Small intestine (tissue), 7 donors: ENCODE results near the gene POLR3GL. TPM values are rescaled to one million over a fixed set of nuclear protein-coding genes. Genes with fewer than 3 reads are reported as not detected.

ENCODE experiments used
- DNase-seq, 2 donors: peaks; one replicate each; pipeline versions ENCODE4 v3.0.0 to v3.0.0-alpha.2; 2013
- FAIRE-seq: peaks from 2 replicates; lab custom pipeline; 2012; peaks lifted over from hg19 to GRCh38; lab: Jason Lieb, UNC
- H3K27ac ChIP-seq, 3 donors: one replicate each; pipeline ENCODE4 v1.5.1; 2013; ENCODE audit warnings: low read length in 2 of 3, mild to moderate bottlenecking in 2 of 3, control low read depth in 1 of 3, inconsistent platforms in 1 of 3, low read depth in 1 of 3, moderate library complexity in 1 of 3
- H3K27me3 ChIP-seq, 3 donors: one replicate each; pipeline ENCODE4 v1.6.1; 2013; ENCODE audit warnings: low read length in 3 of 3, inconsistent platforms in 1 of 3; ENCODE audit not compliant: control insufficient read depth in 3 of 3, insufficient read depth in 3 of 3
- H3K36me3 ChIP-seq, 3 donors: one replicate each; pipeline ENCODE4 v1.6.1; 2013; ENCODE audit warnings: low read length in 3 of 3, inconsistent platforms in 1 of 3, low read depth in 1 of 3, mild to moderate bottlenecking in 1 of 3, moderate library complexity in 1 of 3; ENCODE audit not compliant: control insufficient read depth in 3 of 3, insufficient read depth in 2 of 3
- H3K4me1 ChIP-seq, 3 donors: one replicate each; pipeline ENCODE4 v1.6.1; 2013; ENCODE audit warnings: low read length in 2 of 3, inconsistent platforms in 1 of 3, low read depth in 1 of 3, mild to moderate bottlenecking in 1 of 3, moderate library complexity in 1 of 3; ENCODE audit not compliant: control insufficient read depth in 3 of 3, insufficient read depth in 2 of 3
- H3K4me3 ChIP-seq, 3 donors: one replicate each; pipeline ENCODE4 v1.5.1; 2013; ENCODE audit warnings: low read length in 3 of 3, control low read depth in 1 of 3, inconsistent platforms in 1 of 3, low read depth in 1 of 3, mild to moderate bottlenecking in 1 of 3, moderate library complexity in 1 of 3
- H3K9me3 ChIP-seq, 2 donors: one replicate each; pipeline ENCODE4 v1.6.1; 2013; ENCODE audit warnings: low read depth in 1 of 2, low read length in 1 of 2; ENCODE audit not compliant: control insufficient read depth in 2 of 2, insufficient read depth in 1 of 2
- WGBS, 3 donors: extraction: QIAGEN DNeasy Blood & Tissue Kit; methylation state at CpG; one replicate each; pipeline ENCODE4 v1.1.7; 2013; 5-methylcytosine and 5-hydroxymethylcytosine counted together
- polyA plus RNA-seq, 4 donors: library from polyadenylated mRNA; stranded (reverse) in 3 of 4; unstranded in 1 of 4; fragments of 200-250 nt in 3 of 4; fragments of 120-200 nt in 1 of 4; gene quantifications; one replicate each; pipeline versions ENCODE4 v1.2.1 to v1.2.3, GENCODE V29; 2013
- donor health status: healthy with polysubstance abuse.
- donor health status: control.
- donor health status: control.
- donor health status: Bipolar disorder and iron deficiency.
- donor health status: healthy.

The POLR3GL gene
- polyA plus RNA-seq, 4 donors, result 28.2 to 37.3 (median 33.8) TPM

GRCh38 chr1:145960468-145961108 lies 3.9 kb upstream of the POLR3GL start:
- H3K4me3 ChIP-seq, result peak overlapping the region; percentile 38 to 65 (median 44)
- no peaks in the 10 kb centered on the region for H3K9me3 ChIP-seq
- H3K27ac ChIP-seq, result peak overlapping the region in 2 of 3 donors; percentile 70 to 83
- H3K27me3 ChIP-seq, result peaks cover 0 to 61% (median 0%) of the 10 kb centered on the region in 3 donors
- FAIRE-seq (no peak), DNase-seq (peak; percentile 46 to 76)
- WGBS, 3 donors, result 0 to 2% (median 0%) methylated on average over 39 to 44 of the region's 44 CpGs
- peaks cover 2 to 43% (median 10%) of the 10 kb centered on the region in 3 donors for H3K4me1 ChIP-seq
- no peaks in the 10 kb centered on the region for H3K36me3 ChIP-seq

DNA sequence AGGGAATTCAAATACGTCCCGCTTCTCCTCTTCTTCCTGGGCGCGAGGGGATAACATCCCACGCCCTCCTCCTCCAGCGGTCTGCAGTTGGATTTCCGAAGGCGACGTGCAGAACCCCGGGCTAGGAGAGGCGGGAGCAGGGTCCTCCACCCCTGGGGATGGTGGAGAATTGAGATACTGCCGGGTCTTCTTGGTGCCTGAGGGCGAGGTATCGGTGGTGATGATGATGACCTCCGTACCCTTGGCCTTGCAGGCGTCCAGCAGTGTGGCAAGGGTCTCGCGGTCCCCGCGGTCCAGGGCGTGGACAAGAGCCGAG lies 3.4 kb upstream of the POLR3GL start:
- Histone ChIP-seq H3K9me3 (no peaks in the 10 kb centered on the region), H3K4me3 (peak overlapping the region; percentile 38 to 65 (median 44)), H3K27me3 (peaks cover 0 to 58% (median 0%) of the 10 kb centered on the region in 3 donors), H3K36me3 (no peaks in the 10 kb centered on the region), H3K4me1 (peaks cover 2 to 43% (median 7%) of the 10 kb centered on the region in 3 donors), H3K27ac (peak overlapping the region in 2 of 3 donors; percentile 70 to 83)
- WGBS, 3 donors, result 0 to 2% (median 1%) methylated on average over 14 to 22 of the region's 22 CpGs
- no peak for FAIRE-seq
- no peak for DNase-seq

GRCh38 chr1:145961425-145962156 lies 2.9 kb upstream of the POLR3GL start:
- H3K27ac ChIP-seq, result peak overlapping the region in 1 of 3 donors; percentile 83
- H3K36me3 ChIP-seq, result no peaks in the 10 kb centered on the region
- FAIRE-seq (no peak), DNase-seq (peak in 1 of 2 donors; percentile 38)
- peaks cover 2 to 43% (median 7%) of the 10 kb centered on the region in 3 donors for H3K4me1 ChIP-seq
- WGBS, 3 donors, result 1% methylated on average over 48 to 57 of the region's 57 CpGs
- H3K27me3 ChIP-seq, result peaks cover 0 to 58% (median 0%) of the 10 kb centered on the region in 3 donors
- H3K4me3 ChIP-seq, result peak overlapping the region; percentile 38 to 65 (median 44)
- no peaks in the 10 kb centered on the region for H3K9me3 ChIP-seq

DNA sequence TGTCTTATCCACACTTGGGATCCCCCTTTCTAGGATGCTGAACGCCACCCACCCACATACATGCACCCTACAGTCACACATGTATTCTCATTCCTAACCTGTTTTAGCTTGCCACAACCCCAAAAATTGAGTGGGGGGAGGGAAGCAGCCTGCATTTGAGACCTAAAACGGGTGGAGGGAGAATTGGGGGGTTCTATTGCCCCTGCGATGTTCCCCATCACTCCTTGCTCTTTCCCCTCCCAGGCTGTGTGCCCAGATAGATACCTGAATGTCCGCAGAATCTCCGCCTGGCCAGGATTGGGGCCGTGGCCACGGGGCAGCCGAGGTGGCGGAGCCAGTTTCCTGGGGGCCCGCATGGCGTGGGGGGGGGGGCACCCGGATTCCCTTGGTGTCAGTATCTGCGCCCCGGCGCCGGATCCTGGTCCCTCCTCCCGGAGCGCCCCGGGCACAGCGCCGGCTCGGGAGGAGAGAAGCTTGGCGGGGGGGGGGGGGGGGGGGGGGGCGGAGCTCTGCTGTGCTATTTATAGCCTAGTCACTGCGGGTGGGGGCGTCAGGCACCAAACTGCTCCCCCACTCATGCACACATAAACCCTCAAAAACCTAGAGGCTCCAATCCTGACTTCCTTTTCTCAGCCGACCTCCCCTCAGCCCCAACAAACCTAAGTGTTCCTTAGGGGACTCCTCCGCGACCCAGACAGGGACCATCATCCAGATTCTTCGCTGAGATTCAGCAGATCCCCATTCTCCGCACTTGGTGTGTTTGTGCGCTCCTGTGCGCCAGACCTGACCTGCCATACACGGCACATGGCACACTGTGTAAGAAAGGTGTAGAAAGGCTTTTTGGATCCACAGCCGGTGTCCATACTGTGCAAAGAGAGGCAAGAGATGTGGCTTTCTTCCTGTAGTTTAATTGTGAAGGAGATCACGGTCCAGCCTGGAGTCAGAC lies 2.1 kb upstream of the POLR3GL start:
- Histone ChIP-seq H3K27ac (peak overlapping the region in 2 of 3 donors; percentile 2 to 27), H3K4me1 (peaks cover 2 to 43% (median 7%) of the 10 kb centered on the region in 3 donors), H3K27me3 (peaks cover 0 to 55% (median 0%) of the 10 kb centered on the region in 3 donors), H3K9me3 (peaks cover 0 to 5% of the 10 kb centered on the region in 2 donors), H3K4me3 (peak overlapping the region in 2 of 3 donors; percentile 44 to 65), H3K36me3 (no peaks in the 10 kb centered on the region)
- WGBS, 3 donors, result 2 to 5% (median 3%) methylated on average over 20 to 29 of the region's 36 CpGs
- FAIRE-seq (no peak), DNase-seq (peak in 1 of 2 donors; percentile 32)

DNA sequence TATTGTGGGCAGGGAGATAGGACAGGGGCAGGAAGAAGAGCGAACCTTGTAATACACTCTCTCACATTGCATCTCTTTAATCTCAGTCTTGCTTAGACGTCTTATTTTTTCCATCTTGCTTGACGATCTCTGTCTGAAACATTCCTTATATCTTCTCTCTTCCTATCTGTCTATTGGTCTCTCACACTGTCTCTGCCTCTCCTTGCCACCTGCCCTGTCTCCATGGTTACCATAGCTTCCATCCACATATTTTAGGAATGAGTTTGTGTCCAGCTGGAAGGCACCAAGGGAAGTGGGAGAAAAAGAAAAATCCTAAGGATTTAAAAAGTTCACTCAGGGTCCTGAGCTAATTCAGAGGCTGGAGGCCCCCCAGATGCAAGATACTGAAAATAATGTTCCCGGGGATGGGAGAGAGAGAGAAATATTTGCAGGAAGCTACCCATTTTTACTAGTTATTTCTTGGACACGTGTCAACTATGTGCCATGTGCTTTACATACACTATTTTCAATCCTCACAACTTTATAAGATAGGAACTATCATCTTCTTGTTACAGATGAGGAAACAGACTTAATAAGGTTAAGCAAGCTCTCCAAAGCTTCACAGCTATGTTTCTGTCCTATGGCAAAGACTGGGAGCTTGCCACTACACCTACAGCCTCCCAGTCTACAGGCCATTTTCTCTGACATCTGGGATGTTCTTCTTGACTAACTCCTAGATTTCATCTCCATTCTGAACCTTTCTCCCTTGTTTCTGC lies 1.0 kb upstream of the POLR3GL start:
- FAIRE-seq, result no peak
- Histone ChIP-seq H3K4me3 (peak overlapping the region; percentile 50 to 69 (median 56)), H3K4me1 (peaks cover 2 to 39% (median 7%) of the 10 kb centered on the region in 3 donors)

GRCh38 chr1:145965119-145965744 lies 742 bp downstream of the POLR3GL start:
- peaks cover 0 to 7% of the 10 kb centered on the region in 2 donors for H3K9me3 ChIP-seq
- WGBS, 3 donors, result 0 to 1% (median 0%) methylated on average over 5 of the region's 5 CpGs
- H3K27me3 ChIP-seq, result peaks cover 0 to 38% (median 0%) of the 10 kb centered on the region in 3 donors
- H3K4me3 ChIP-seq, result peak overlapping the region; percentile 50 to 69 (median 56)
- peaks cover 2 to 35% (median 7%) of the 10 kb centered on the region in 3 donors for H3K4me1 ChIP-seq
- no peak for DNase-seq
- H3K36me3 ChIP-seq, result no peaks in the 10 kb centered on the region
- no peak for FAIRE-seq
- peak overlapping the region; percentile 60 to 96 (median 83) for H3K27ac ChIP-seq

More for the DNA sequence above, 1.0 kb upstream of the POLR3GL start:
- Histone ChIP-seq H3K27ac (peak overlapping the region in 2 of 3 donors; percentile 83 to 96), H3K9me3 (peaks cover 0 to 7% of the 10 kb centered on the region in 2 donors), H3K27me3 (peaks cover 0 to 55% (median 0%) of the 10 kb centered on the region in 3 donors), H3K36me3 (no peaks in the 10 kb centered on the region)
- no peak for DNase-seq
- WGBS, 3 donors, result 24 to 35% (median 33%) methylated on average over 5 of the region's 5 CpGs

DNA sequence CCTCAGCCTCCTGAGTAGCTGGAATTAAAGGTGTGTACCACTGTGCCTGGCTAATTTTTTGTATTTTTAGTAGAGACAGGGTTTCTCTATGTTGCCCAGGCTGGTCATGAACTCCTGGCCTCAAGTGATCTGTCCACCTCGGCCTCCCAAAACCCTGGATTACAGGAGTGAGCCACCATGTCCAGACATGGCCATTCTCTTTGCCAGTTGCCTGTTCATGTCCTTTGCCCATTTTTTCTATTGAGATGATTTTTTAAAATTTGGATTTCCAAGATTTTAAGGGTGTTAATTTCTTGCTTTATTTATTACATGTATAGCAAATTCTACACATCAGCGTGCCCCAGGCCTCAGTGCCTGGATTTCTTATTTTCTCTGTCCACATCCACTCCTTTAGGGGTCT lies 2.8 kb downstream of the POLR3GL start:
- 95 to 99% (median 98%) methylated on average over 2 of the region's 2 CpGs for WGBS, 3 donors
- Histone ChIP-seq H3K9me3 (peaks cover 0 to 7% of the 10 kb centered on the region in 2 donors), H3K4me3 (no peak overlapping the region), H3K4me1 (peaks cover 2 to 19% (median 7%) of the 10 kb centered on the region in 3 donors), H3K27ac (no peak overlapping the region), H3K27me3 (peaks cover 0 to 17% (median 0%) of the 10 kb centered on the region in 3 donors), H3K36me3 (no peaks in the 10 kb centered on the region)
- DNase-seq (no peak), FAIRE-seq (no peak)
